CD4-positive, alpha-beta T cell treated with Interleukin-4 for 1 hour (primary cell): ENCODE measurements around the gene RAB3A.

Experiments used
- DNase-seq, 2 donors: peaks; one replicate each; pipeline ENCODE4 v3.0.0-alpha.2; 2020 to 2022

RAB3A gene, protein sequence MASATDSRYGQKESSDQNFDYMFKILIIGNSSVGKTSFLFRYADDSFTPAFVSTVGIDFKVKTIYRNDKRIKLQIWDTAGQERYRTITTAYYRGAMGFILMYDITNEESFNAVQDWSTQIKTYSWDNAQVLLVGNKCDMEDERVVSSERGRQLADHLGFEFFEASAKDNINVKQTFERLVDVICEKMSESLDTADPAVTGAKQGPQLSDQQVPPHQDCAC

DNA sequence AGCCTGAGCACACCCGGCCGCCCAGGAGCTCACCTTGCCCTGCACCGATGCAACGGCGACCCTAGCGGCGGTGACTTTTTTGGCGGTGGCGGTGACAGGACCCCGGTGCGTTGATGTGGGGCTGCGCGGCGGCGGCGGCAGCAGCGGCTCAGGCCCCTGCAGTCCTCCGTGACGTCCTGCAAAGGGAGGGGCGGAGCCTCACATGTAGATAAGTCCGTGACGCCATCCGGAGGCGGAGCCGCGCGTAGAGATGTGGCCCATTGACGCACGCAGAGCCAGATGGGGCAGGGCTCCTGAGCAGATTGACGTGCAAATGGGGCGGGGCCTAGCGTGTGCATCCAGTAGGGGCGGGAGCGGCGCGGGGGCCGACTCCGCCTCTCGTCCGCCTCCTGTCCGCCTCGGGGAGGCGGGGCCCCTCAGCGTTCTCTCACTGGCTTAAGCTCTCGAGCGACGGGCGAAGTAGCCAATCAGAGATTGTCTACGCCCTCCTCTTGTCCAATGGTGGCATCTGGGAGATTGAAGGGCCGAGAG, at the start of gene RAB3A:
TSS of gene RAB3A (minus strand) at position 180 of the 531 bp plus-strand sequence. CDS start 1,302 bp downstream, outside the sequence.
- peak; percentile 99 to 100 for DNase-seq

DNA sequence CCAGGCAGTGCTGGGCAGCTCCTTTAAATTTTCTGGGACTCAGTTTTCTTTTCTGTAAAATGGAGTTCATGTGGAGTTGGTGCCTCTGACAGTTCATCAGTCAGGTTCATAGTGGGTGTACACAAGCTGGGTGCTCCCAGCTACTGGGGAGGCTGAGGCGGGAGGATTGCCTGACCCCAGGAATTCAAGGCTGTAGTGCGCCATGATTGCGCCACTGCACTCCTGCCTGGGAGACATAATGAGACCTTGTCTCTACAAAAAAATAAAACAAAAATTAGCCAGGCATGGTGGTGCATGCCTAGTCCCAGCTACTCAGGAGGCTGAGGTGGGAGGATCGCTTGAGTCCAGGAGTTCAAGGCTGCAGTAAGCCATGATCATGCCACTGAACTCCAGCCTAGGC, 49.3 kb upstream of the RAB3A start:
- no peak for DNase-seq

DNA sequence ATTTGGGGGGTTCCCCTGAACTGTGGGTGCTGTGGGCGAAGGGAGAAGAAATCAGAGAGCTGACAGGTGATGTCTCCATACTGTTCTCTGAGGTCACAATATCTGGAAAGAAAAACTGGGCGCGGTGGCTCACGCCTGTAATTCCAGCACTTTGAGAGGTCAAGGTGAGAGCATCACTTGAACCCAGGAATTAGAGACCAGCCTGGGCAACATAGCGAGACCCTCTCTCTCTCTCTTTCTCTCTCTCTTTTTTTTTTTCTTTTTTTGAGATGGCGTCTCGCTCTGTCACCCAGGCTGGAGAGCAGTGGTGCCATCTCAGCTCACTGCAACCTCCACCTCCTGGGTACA, 48.5 kb upstream of the RAB3A start:
- no peak for DNase-seq

DNA sequence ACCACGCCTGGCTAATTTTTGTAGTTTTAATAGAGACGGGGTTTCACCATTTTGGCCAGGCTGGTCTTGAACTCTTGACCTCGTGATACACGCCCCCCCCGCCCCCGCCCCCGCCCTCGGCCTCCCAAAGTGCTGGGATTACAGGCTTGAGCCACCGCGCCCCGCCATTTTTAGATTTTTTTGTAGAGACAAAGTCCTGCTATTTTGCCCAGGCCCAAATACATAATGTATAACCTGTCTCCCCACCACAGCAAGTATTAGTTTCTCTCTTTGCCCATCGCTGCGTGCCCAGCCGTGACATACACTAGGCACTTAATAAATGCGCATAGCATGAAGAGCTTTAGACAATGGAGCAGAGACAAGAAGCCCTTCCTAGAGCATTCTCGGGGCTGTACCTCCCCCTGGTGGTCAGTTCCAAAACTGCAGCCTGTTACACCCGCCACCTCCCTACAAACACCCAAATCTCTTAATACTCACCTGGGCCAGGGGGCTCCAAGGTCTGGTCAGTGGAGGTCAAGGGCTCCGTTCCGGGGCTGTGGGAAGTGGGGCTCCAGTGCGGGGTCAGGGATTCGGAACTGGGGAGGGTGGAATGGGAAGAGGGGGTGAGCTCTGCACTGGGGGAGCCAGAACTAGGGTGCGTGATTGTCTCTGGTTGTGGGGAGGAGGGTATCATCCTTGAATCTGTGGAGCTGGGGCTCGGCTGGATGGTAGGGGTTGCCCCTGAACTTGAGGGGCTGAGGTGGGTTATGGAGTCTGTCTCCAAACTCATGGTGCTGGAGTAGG, 47.9 kb upstream of the RAB3A start:
- DNase-seq = peak; percentile 81 to 85

DNA sequence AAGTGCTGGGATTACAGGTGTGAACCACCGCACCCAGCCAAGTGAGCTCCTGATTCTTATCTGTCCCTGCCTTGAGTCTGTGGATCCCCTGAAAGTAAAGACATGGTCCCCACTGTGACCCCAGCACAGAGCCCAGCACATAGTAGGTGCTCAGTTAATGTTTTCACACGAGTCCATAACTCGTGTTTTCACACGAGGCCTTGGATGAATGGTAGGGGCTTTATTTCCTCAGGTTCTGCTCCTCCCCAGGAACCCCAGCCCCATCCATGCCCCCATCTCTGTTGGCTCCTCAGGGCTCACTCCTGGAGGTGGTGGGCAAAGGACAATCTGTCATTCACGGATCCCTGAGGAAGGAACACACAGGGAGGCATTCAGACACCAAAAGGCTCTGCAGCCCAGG, 46.0 kb upstream of the RAB3A start:
- DNase-seq = no peak

DNA sequence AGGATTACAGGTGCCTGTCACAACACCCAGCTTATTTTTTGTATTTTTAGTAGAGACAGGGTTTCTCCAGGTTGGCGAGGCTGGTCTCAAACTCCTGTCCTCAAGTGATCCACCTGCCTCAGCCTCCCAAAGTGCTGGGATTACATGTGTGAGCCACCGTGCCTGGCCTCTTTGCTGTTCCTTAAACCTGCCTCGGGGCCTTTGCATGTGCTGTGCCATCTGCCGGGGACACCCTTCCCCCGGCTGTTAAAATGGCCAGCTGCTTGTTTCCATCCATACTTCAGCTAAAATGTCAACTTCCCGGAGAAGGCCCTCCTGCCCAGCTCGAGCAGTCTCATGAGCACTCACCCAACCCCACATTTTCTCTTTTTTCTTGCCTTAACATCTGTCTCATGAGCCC, 41.5 kb upstream of the RAB3A start:
- no peak for DNase-seq

DNA sequence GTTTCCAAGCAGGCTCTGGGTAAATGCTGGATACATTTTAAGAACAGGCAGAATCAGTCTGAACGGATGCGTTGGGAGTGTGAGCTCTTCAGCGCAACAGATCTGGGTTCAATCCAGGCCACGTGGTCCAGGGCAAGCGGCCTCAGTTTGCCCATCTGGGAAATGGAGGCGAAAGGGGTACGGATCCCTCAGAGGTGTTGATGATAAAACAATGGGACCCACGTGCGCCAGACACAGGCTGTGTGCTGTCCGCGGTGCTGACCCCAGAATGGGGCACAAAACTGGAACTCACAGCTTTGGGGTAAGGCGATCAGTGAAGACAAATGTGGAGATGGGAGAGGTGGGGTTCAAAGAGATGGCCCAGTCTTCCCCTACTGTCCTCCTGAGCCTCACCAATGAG, 35.5 kb upstream of the RAB3A start:
- DNase-seq = no peak

DNA sequence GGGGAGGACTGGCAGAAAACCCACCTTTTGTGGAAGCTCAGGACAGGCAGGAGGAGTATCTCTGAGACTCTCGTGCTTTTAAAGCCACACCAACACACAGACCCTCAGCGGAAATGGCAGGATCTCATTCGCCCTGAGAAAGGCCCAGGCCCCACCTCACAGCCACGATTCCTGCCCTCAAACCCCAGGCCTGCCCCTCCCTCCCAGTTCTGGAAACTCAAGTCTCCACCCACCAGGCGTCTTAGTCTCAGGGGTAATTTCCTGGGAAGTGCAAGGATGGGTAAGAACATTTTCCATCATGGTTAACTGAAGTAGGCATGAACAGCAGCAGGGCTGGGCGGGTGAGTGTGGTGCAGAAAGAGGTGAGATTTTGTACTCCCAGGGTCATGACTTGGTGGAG, 30.4 kb upstream of the RAB3A start:
- no peak for DNase-seq

DNA sequence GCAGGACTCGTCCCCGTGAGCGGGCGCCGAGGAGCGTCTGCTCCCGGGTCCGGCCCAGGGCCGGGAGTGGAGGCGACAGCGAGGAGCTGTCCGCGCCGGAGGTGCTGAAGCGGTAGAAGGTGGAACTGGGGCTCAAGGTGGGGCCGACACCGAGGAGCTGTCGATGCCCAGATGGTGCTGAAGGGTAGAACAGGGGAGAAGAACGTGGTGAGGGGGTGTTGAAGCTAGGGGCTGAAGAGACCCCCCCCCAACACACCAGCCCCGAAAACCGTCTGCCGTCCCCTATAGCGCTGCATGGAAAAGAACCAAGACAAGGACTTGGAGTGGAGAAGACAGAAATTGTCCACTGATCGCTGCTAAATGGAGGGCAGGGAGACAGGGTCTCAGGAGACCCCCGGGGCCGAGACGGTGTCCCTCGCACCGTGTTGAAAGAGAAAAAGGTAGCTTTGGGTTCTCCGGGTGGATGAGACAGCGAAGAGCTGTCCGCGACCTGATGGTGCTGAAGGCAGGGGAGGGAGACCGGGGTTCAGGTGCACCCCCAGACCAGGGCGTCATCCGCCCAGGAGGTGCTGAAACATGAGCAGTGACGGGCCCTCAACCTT, 29.5 kb upstream of the RAB3A start:
- DNase-seq = peak in 1 of 2 donors; percentile 37

DNA sequence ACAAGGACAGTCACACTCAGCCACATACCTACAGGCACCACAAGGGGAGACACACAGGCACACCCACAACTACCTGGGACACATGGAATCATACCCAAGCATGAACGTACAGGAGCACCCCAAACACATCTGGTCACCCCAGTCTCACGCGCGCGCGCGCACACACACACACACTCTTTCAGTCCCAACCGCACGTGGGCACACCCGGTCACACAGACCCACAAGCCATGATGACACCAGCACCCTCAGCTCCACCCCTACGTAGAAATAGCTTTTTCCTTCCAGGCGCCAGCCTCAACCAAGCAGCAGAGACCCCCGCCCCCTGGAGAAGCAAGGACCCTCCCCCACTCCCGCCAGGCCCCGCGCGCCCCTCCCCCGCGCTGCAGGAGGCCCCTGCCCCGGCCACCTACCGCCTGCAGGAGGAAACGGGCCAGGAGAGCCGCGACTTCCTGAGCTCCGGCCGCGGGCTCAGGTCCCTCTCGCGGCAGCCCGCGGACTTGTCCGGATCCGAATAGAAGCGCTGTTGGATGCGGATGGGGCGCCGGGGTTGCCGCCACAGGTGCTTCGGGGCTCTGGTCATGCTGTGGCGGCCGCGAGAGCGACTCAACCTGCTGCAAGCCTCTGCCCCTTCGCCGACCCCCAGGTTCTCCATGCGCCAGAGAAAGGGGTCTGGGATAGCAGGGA, 28.8 kb upstream of the RAB3A start:
- DNase-seq = no peak

DNA sequence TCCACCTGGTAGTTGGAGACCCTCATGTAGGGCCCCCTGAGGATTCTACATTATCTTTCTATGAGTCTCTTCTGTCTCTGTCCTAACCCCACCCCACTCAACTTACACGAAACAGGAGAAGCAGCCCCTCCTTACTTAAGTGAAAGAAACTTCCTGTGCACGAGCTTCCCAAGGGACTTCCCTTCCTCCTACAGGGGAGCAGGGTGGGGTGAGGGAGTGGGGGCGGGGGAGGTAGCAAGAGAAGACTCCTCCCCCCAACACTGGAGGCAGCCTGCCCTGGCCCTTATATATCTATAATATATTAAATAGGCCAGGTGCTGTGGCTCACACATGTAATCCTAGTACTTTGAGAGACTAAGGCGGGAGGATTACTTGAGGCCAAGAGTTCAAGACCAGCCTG, 27.9 kb upstream of the RAB3A start:
- no peak for DNase-seq

DNA sequence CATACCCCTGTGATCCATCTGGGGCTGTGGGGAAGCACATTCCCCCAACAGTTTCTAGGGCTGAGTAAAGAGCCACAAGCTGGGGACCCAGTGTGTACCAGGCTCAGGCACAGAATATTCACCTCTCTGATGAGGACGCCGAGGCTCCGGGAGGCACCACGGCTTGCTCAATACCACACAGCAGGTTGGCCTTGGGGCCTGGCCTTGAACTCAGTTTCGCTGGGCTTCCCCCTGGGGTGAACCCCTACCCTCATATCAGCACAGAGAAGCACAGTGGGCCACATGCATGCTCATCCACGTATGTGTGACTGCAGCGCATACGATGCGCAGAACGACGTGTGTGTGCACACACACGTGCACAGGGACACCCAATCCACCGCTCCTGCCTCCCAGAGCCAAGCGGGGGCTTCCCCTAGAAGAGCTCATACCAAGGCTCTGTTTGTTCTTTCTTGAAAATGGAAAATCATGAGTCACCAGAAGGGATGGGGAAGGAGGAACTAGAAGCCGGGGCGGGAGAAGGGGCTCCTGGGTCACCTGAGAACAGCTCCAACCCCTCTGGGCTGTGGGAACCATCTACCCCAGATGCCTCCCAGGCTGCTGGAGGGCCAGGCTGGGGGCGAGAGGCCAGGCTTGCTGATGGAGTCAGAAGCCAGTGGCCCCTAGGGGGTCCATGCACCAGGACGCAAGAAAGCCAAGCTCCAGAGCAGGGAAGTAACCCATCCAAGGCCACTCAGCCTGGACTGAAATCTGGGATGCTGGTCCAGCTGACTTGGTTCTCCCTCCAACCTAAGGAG, 27.3 kb upstream of the RAB3A start:
- DNase-seq = no peak

DNA sequence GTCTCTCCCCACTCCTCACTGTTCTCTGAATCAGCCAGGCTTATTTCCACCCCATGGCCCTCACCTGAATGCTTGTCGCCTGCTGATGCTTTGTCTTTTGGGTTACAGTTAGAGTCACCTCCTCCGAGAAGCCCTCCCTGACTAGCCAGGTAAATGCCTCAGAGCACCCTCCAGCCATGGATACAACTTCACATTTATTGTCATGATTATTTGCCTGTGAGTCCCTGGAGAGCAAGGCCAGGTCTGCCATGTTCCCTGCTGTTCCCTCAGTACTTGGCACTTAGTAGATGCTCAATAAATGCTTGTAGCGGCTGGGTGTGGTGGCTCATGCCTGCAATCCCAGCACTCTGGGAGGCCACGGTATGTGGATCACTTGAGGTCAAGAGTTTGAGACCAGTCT, 26.1 kb upstream of the RAB3A start:
- no peak for DNase-seq

DNA sequence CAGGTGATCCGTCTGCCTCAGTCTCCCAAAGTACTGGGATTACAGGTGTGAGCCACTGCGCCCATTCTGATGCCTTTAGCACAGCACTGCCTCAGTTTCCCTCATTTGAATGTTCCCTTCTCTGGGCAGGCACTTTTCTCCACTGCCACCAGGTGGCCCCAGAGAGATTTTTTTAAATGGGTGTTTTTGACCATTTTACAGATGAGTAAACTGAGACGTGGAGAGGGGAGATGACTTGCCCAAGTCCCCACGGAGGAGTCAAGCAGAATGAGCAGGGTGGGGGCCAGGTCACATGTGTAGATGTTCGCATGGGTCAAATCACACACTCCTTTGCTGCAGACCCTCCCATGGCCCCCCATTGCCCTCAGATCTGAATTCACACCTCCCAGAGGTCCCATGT, 25.6 kb upstream of the RAB3A start:
- no peak for DNase-seq

DNA sequence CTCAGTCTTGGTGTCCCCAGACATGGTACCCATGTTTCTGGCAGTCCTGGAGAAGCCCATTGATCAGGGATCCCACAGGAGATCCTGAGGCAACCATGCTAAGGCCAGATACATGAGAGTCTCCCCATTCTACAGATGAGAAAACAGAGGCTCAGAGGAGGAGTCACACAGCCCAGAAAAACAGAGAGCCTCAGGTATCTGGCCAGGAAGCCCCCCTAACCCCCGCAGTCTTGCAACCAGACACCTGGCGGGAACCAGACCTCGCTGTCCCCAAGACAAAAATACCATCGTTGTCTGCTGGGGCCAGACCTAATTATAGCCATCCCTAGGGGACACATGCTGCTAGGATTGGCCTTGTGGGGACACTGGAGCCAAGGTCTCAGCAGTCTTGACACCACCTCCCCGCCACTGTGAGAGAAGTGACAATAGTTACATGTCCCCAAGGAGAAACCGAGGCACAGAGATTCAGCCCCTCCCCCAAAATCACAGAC, 24.0 kb upstream of the RAB3A start:
- no peak for DNase-seq

DNA sequence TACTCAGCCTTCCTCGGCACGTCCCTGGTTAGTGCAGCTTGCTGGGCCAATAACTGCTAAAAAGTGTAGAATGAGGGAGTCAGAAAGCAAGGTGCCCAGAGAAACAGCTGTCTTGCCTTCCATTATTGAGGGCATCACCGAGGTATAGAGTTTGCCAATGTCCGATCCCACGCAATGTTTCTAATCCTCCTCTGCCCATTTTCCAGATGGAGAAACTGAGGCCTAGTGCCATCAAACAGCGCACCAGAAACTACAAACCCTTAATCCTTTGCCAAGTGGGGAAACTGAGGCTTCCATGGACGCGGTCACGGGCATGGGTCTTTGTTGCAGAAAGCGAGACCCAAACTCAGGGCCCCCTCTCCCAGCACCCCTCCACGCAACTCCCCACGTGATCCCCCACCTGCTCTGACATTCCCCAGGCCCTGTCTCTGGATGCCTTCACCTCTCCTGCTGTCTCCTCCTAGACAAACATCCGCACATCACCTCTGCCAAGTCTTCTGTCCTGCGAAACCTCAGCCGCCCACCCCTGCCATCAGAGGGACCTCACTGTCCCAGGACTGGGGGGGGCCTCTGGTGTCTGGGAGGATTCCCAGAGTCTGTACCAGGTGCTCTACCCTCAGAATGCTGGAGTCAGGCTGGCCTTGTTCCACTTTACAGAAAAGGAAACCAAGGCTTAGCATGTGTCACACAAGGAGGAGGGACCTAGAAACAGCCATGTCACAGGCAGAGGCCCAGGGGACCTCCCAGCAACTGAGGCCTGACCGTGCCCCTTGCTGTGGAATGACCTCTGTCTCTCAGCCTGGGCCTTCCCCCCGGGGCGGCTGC, 23.3 kb upstream of the RAB3A start:
- DNase-seq = no peak

DNA sequence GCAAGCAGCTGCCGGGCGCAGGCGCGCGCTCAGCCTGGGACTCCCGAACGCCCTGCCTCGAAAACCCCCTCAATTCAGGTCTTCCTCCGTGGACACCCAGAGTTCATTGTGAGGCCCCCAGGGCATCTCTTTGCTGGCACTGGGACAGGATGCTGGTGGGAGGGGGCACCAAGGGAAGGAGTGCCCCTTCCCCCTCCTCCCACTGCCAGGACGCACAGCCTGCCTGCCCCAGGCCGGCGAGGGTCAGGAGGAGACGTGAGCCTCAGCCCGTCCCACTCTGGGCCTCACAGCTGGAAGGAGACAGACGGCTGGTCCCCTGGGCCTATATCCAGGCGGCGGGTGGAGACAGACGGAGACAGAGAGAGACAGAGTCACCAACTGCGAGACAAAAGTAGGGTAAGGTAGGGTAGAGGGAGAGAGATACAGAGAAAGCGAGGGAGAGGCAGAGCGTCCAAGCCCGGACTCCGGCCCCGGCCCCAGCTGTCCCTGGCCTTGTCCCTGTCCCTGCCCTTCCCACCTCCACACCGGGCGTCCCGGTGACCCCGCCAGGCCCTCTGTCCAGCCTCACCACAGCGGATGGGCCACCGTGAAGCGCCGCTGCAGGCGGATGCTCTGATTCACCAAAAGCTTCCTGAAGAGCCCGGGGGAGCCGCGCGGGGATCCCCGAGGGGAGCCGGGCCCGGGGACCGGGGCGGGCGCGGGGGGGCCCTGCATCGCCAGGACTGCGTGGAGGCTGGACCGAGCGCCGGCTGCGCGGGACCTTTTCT, 22.0 kb upstream of the RAB3A start, which contains the start of gene PDE4C:
TSS of gene PDE4C (minus strand) at position 737 of the 767 bp plus-strand sequence. CDS start at position 714, 23 bp downstream.
- DNase-seq = no peak

DNA sequence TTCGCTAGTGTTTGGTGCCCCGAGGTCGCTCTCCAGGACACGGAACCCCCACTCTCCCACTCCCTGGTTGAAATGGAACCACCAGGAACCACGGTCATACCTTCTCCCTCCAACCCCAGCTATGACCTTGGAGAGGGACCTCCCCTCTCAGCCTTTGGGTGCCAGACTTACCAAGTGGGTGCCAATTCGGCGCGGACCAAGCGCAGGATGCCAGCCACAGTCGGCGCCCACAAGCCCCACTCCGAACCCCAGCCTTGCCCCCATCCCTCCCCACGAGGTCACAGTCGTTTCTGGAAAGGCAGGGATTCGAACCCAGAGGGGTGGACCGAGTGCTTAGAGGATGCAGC, 21.5 kb upstream of the RAB3A start:
- no peak for DNase-seq

DNA sequence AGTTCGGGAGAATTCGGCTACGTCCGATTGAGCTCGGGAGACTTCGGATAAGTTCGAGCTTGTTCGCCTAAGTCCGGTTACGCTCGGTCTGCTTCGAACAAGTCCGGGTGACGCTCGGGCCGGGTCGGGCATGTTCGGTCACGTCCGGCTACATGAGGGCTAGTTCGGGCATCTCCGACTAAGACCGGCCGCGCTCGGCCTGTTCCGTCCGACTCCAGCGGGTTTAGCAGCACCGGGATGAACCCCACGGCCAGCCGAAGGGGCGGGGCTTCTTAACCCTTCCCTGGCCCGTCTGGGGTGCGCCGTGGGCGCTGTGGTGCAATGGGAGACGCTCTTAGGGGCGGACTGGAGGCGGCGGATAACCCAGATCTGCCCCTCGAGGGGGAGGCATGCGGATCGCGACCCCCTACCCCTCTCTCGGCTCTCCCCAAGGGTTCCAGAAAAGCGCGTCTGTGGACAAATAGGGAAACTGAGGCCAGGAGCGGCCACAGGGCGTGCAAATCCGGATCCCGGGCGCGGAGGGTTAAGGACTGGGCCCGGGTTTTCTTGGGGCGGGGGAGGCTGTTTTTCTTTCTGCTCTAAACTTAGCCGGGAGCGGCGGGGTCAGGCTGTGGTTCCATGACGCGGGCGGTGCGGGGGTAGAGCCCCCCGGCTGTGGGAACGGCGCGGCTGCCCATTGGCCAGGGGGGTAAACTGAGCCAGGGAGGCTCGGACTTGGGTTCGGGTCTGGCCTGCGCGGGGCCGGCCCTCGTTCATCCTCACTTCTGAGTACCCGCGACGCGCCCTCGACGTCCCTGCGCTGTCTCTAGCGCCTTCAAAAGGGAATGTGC, 20.9 kb upstream of the RAB3A start:
- peak; percentile 90 to 93 for DNase-seq
